Osteocyte (in vitro differentiated cells): ENCODE measurements around the gene GARNL3. TPM values are rescaled to one million over a fixed set of nuclear protein-coding genes. Genes with fewer than 3 reads are reported as not detected.

Experiments used
- DNase-seq: peaks from one replicate; pipeline ENCODE4 v3.0.0; 2021; ENCODE audit warnings: mixed read lengths; ENCODE audit not compliant: unreplicated experiment; ENCODE audit errors: extremely low spot score
- H3K27ac Mint-ChIP-seq: one replicate; pipeline ENCODE4 v1.8.0; 2021; ENCODE audit warnings: mild to moderate bottlenecking, mixed read lengths; ENCODE audit not compliant: unreplicated experiment
- H3K27me3 Mint-ChIP-seq: one replicate; pipeline ENCODE4 v1.8.0; 2021; ENCODE audit warnings: mixed read lengths; ENCODE audit not compliant: unreplicated experiment
- H3K36me3 Mint-ChIP-seq: one replicate; pipeline ENCODE4 v1.8.0; 2021; ENCODE audit warnings: mixed read lengths; ENCODE audit not compliant: unreplicated experiment
- H3K4me1 Mint-ChIP-seq: one replicate; pipeline ENCODE4 v1.8.0; 2021; ENCODE audit warnings: mixed read lengths; ENCODE audit not compliant: unreplicated experiment
- H3K4me3 Mint-ChIP-seq: one replicate; pipeline ENCODE4 v1.8.0; 2021; ENCODE audit warnings: mild to moderate bottlenecking, moderate library complexity, mixed read lengths; ENCODE audit not compliant: unreplicated experiment
- H3K9me3 Mint-ChIP-seq: one replicate; pipeline ENCODE4 v1.8.0; 2021; ENCODE audit warnings: mixed read lengths; ENCODE audit not compliant: unreplicated experiment
- CTCF ChIP-seq: fragments of 200-600 bp; sonication (generic); IDR thresholded peaks from 2 replicates; pipeline ENCODE4 v1.5.0; 2021; ENCODE audit warnings: antibody characterized with exemption, mild to moderate bottlenecking, moderate library complexity
- total RNA-seq: library from RNA; stranded (reverse); gene quantifications from 2 replicates; pipeline ENCODE4 v1.2.1, GENCODE V29; 2021

GARNL3 gene
- total RNA-seq, 1 donor from 2014 or later: 6.0 TPM

GRCh38 chr9:127278372-127278771 is 13.8 kb downstream of the GARNL3 start:
- Mint-ChIP-seq H3K27me3 (no peaks in the 10 kb centered on the region), H3K4me1 (no peaks in the 10 kb centered on the region), H3K4me3 (no peak overlapping the region), H3K36me3 (peaks cover 2% of the 10 kb centered on the region), H3K27ac (no peak overlapping the region), H3K9me3 (no peaks in the 10 kb centered on the region)
- no peak for TF ChIP-seq CTCF
- DNase-seq: no peak

- Mint-ChIP-seq H3K4me3 (no peak overlapping the region), H3K9me3 (no peaks in the 10 kb centered on the region), H3K36me3 (peaks cover 2% of the 10 kb centered on the region), H3K27ac (no peak overlapping the region), H3K4me1 (no peaks in the 10 kb centered on the region), H3K27me3 (no peaks in the 10 kb centered on the region)
- DNase-seq: no peak
- no peak for TF ChIP-seq CTCF
Measured at GRCh38 chr9:127279717-127280285, 15.2 kb downstream of the GARNL3 start.

- Mint-ChIP-seq H3K9me3 (no peaks in the 10 kb centered on the region), H3K4me3 (no peak overlapping the region), H3K36me3 (peaks cover 2% of the 10 kb centered on the region), H3K27me3 (no peaks in the 10 kb centered on the region), H3K4me1 (peaks cover 4% of the 10 kb centered on the region), H3K27ac (no peak overlapping the region)
- TF ChIP-seq CTCF: no peak
- DNase-seq: no peak
Measured at GRCh38 chr9:127280880-127281660, 16.5 kb downstream of the GARNL3 start.

- H3K4me1 Mint-ChIP-seq: peaks cover 9% of the 10 kb centered on the region
Measured at GRCh38 chr9:127281891-127282290, 17.3 kb downstream of the GARNL3 start.

More at GRCh38 chr9:127281891-127282290, 17.3 kb downstream of the GARNL3 start:
- no peak for TF ChIP-seq CTCF
- Mint-ChIP-seq H3K27ac (no peak overlapping the region), H3K4me3 (no peak overlapping the region), H3K27me3 (no peaks in the 10 kb centered on the region), H3K36me3 (no peaks in the 10 kb centered on the region), H3K9me3 (no peaks in the 10 kb centered on the region)
- no peak for DNase-seq
